HG02943 (cell line): ENCODE data around the gene TDRD6.
"Not testable (repeated sequence)": the region's sequence is repeated elsewhere in the genome, so short reads cannot be mapped to it uniquely, and the experiment has no call there.

Experiments used
- ATAC-seq: cut with Tn5 transposase; IDR thresholded peaks from one replicate; pipeline ENCODE4 v1.9.1; 2021; ENCODE audit warnings: mild to moderate bottlenecking, low read depth, moderate library complexity; ENCODE audit not compliant: unreplicated experiment

Gene TDRD6

GRCh38 chr6:46736906-46737305 lies 49.2 kb downstream of the TDRD6 start:
- no peak for ATAC-seq

DNA sequence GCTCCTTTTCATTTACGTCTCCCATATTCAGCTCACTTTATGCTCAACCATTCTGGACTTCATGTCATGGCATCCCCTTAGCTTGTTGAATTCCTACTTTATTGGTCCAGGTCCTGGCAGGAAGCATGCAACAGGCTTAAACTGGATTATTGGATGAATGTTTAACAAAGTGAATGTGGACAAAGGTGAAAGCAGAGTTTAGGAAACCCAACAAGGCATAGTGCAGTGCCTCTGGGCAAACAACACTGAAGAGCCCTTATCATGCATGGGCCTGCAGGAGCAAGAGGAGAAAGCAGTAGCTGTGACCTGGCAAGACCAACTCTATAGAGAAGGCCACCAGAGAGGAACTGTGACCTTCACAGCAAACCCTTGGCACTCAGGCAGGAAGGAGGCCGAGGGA lies 53.8 kb downstream of the TDRD6 start:
- no peak for ATAC-seq

- ATAC-seq = no peak
Observed at GRCh38 chr6:46741910-46742309, 54.2 kb downstream of the TDRD6 start.

DNA sequence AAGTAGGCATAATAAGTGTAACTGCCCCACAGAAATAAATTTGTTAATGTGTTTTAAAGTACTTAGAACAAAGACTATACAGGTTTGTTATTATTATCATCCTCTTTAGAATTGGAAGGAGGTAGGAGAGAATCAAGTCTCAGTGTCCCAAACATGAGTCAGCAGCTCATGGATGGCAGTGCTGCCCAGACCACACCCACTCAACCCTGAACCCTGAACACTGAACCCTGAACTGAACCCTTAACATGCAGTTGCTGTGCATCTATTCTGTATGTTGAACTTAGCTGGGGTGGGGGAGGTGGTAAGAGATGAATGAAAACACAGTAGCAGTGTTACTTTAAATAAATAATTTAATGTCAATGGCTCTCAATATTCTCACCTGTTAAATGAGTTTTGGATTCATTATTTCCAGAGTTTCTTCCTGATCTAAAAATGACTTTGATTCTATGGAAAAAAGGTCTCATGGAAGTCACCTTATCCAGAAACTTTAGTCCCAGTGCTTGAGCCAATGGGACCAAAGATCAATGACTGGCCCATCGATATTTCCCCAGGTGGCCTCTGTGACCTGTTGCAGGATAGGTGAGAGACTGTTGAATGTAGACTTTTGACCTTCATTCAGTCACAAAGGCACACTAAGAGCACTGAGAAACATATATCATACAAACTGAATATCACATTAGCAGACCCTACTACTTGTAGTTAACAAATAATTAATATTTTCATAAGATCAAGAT lies 55.9 kb downstream of the TDRD6 start:
- ATAC-seq = no peak

GRCh38 chr6:46744159-46744725 lies 56.6 kb downstream of the TDRD6 start:
- ATAC-seq = not testable (repeated sequence)

GRCh38 chr6:46745973-46746372 lies 58.3 kb downstream of the TDRD6 start:
- no peak for ATAC-seq

DNA sequence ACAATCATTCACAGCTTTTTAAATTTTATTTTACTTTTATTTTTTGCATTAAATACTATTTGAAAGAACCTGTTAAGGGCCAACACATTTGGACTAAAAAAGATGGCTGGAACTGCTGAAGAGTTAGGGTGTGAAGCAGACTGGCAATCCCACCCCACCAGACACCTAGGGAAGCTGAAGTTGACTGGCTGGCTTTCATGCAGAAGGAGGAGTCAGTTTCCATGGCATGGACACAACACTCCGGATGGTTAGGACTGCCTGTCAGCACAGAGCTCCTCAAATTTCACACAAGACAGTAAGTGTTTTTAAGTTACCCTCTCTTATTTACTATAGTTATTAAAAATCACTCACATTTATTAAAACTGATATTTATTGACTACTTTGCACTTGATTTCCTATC lies 59.0 kb downstream of the TDRD6 start, which contains the start of gene ANKRD66:
Gene ANKRD66, plus strand, starts transcription at position 238 of the 400 bp plus-strand sequence. CDS start 5,016 bp downstream, outside the sequence.
- no peak for ATAC-seq

GRCh38 chr6:46748940-46749503 lies 61.3 kb downstream of the TDRD6 start:
- no peak for ATAC-seq

- ATAC-seq = no peak
Observed at GRCh38 chr6:46749731-46750130, 62.0 kb downstream of the TDRD6 start.

- ATAC-seq = no peak
Observed at GRCh38 chr6:46751658-46752057, 64.0 kb downstream of the TDRD6 start.
